GM12878 (cell line): ENCODE measurements around the gene ATP6V1A. TPM values are rescaled to one million over a fixed set of nuclear protein-coding genes. Genes with fewer than 3 reads are reported as not detected.

Source experiments
- PML ChIP-seq: IDR thresholded peaks from 2 replicates; pipeline ENCODE4 v1.6.1; 2012; ENCODE audit warnings: low read length, inconsistent platforms
- polyA plus RNA-seq, 11 experiments: library from polyadenylated mRNA; depleted of rRNA in 4 of 11; unstranded in 6 of 11; stranded (reverse) in 5 of 11; fragments of >200 nt; fragmentation: Nextera tagmentation in 4 of 11; fragmentation: Illumina TruSeq in 1 of 11; extraction: Ambion mirVana in 4 of 11; extraction: Trizol in 1 of 11; gene quantifications; 1 replicate in 1 of 11; 2 replicates in 10 of 11; pipeline versions ENCODE4 v1.2.1 to v1.2.3, GENCODE V29; 2011 to 2016; ENCODE audit warnings: inconsistent platforms in 2 of 11, missing spikeins in 2 of 11, low read depth in 1 of 11
- total RNA-seq, 4 experiments: library from RNA; depleted of rRNA in 3 of 4; stranded (reverse); fragments of >200 nt in 3 of 4; fragmentation: Illumina TruSeq in 1 of 4; extraction: Trizol in 1 of 4; gene quantifications; 2 replicates each; pipeline versions ENCODE4 v1.2.1 to v1.2.3, GENCODE V29; 2013 to 2021

ATP6V1A gene
- total and polyA plus RNA-seq, 10 of the 15 experiments (the other 5 are each of a cell fraction or from before 2014, with no cell fraction given): 22.4 to 65.8 (median 47.7) TPM

DNA sequence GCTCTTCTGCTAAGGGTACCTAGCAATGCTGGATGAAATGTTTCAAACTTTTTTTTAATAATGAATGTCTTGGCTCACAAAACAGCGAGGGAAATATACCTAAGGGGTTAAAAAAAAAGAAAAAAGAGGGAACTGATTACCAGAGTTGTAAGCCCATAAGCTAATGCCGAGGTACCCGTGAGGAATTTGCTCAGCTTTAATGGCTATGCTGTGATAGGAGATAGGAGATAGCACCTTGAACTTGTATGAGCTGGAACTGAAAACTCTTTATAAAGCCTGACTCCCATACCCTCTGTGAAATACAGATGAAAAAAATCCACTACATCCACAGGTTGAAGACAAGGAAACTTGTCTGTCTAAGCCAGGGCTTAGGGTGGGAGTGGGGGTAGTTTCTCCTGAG is 105.7 kb downstream of the ATP6V1A start (continued):
- no peak for TF ChIP-seq PML

Other genes with a start within 250 kb of the ATP6V1A start
- 7.9 and 8.1 TPM in 2 replicates for gene SPICE1, start 231.9 kb upstream of the ATP6V1A start, total RNA-seq (2014; rRNA removed)
- 12.2 and 13.6 TPM in 2 replicates for gene SPICE1, start 231.9 kb upstream of the ATP6V1A start, total RNA-seq (2014; rRNA removed; fragmentation: Illumina TruSeq; extraction: Trizol)
- 10.9 and 11.3 TPM in 2 replicates for gene SPICE1, start 231.9 kb upstream of the ATP6V1A start, total RNA-seq (2021)
- gene SPICE1, start 231.9 kb upstream of the ATP6V1A start, polyA plus RNA-seq (2011; rRNA removed): 5.4 and 7.5 TPM in 2 replicates
- 5.7 and 13.0 TPM in 2 replicates for gene SPICE1, start 231.9 kb upstream of the ATP6V1A start, polyA plus RNA-seq (2014; fragmentation: Illumina TruSeq; extraction: Trizol)
- gene SPICE1, start 231.9 kb upstream of the ATP6V1A start, polyA plus RNA-seq (2014; fragmentation: Nextera tagmentation; extraction: Ambion mirVana): 1 to 10 TPM; 2.0 to 2.7 TPM
- gene SPICE1, start 231.9 kb upstream of the ATP6V1A start, polyA plus RNA-seq (2014; rRNA removed): 3.5 and 8.9 TPM in 2 replicates
- gene SPICE1, start 231.9 kb upstream of the ATP6V1A start, polyA plus RNA-seq (2016; fragmentation: Nextera tagmentation; extraction: Ambion mirVana): 10 to 100 TPM; 10.1 to 13.9 TPM
- 42.2 and 44.7 TPM in 2 replicates for gene SIDT1, start 214.5 kb upstream of the ATP6V1A start, total RNA-seq (2014; rRNA removed)
- gene SIDT1, start 214.5 kb upstream of the ATP6V1A start, total RNA-seq (2014; rRNA removed; fragmentation: Illumina TruSeq; extraction: Trizol): 27.5 and 32.2 TPM in 2 replicates
- gene SIDT1, start 214.5 kb upstream of the ATP6V1A start, total RNA-seq (2021): 24.6 and 26.8 TPM in 2 replicates
- gene SIDT1, start 214.5 kb upstream of the ATP6V1A start, polyA plus RNA-seq (2011; rRNA removed): 36.8 and 45.0 TPM in 2 replicates
- gene SIDT1, start 214.5 kb upstream of the ATP6V1A start, polyA plus RNA-seq (2014; fragmentation: Illumina TruSeq; extraction: Trizol): 26.5 and 29.9 TPM in 2 replicates
- 1 to 10 TPM; 3.0 to 3.2 TPM for gene SIDT1, start 214.5 kb upstream of the ATP6V1A start, polyA plus RNA-seq (2014; fragmentation: Nextera tagmentation; extraction: Ambion mirVana)
- 25.5 and 27.5 TPM in 2 replicates for gene SIDT1, start 214.5 kb upstream of the ATP6V1A start, polyA plus RNA-seq (2014; rRNA removed)
- 10 to 100 TPM; 23.8 to 24.7 TPM for gene SIDT1, start 214.5 kb upstream of the ATP6V1A start, polyA plus RNA-seq (2016; fragmentation: Nextera tagmentation; extraction: Ambion mirVana)
- gene USF3, start 50.4 kb upstream of the ATP6V1A start, total RNA-seq (2014; rRNA removed): 8.8 and 9.0 TPM in 2 replicates
- 9.4 and 9.6 TPM in 2 replicates for gene USF3, start 50.4 kb upstream of the ATP6V1A start, total RNA-seq (2014; rRNA removed; fragmentation: Illumina TruSeq; extraction: Trizol)
- 10.5 and 11.3 TPM in 2 replicates for gene USF3, start 50.4 kb upstream of the ATP6V1A start, total RNA-seq (2021)
- 15.9 and 17.1 TPM in 2 replicates for gene USF3, start 50.4 kb upstream of the ATP6V1A start, polyA plus RNA-seq (2011; rRNA removed)
- 7.7 and 11.0 TPM in 2 replicates for gene USF3, start 50.4 kb upstream of the ATP6V1A start, polyA plus RNA-seq (2014; fragmentation: Illumina TruSeq; extraction: Trizol)
- gene USF3, start 50.4 kb upstream of the ATP6V1A start, polyA plus RNA-seq (2014; fragmentation: Nextera tagmentation; extraction: Ambion mirVana): 1 to 10 TPM; 3.1 to 7.9 TPM
- 5.5 and 6.0 TPM in 2 replicates for gene USF3, start 50.4 kb upstream of the ATP6V1A start, polyA plus RNA-seq (2014; rRNA removed)
- gene USF3, start 50.4 kb upstream of the ATP6V1A start, polyA plus RNA-seq (2016; fragmentation: Nextera tagmentation; extraction: Ambion mirVana): 1 to 10 TPM; 3.9 to 5.6 TPM
- 174 and 200 TPM in 2 replicates for gene NAA50, start 786 bp upstream of the ATP6V1A start, total RNA-seq (2014; rRNA removed)
- gene NAA50, start 786 bp upstream of the ATP6V1A start, total RNA-seq (2014; rRNA removed; fragmentation: Illumina TruSeq; extraction: Trizol): 56.6 and 67.4 TPM in 2 replicates
- 99.9 and 111 TPM in 2 replicates for gene NAA50, start 786 bp upstream of the ATP6V1A start, total RNA-seq (2021)
- 60.8 and 78.9 TPM in 2 replicates for gene NAA50, start 786 bp upstream of the ATP6V1A start, polyA plus RNA-seq (2011; rRNA removed)
- gene NAA50, start 786 bp upstream of the ATP6V1A start, polyA plus RNA-seq (2014; fragmentation: Illumina TruSeq; extraction: Trizol): 110 and 129 TPM in 2 replicates
- 10 to 100 TPM; 31.7 to 38.6 TPM for gene NAA50, start 786 bp upstream of the ATP6V1A start, polyA plus RNA-seq (2014; fragmentation: Nextera tagmentation; extraction: Ambion mirVana)
- 132 and 159 TPM in 2 replicates for gene NAA50, start 786 bp upstream of the ATP6V1A start, polyA plus RNA-seq (2014; rRNA removed)
- gene NAA50, start 786 bp upstream of the ATP6V1A start, polyA plus RNA-seq (2016; fragmentation: Nextera tagmentation; extraction: Ambion mirVana): 100 to 1,000 TPM; 202 to 205 TPM
- gene GRAMD1C, start 91.8 kb downstream of the ATP6V1A start, total RNA-seq (2014; rRNA removed): 3.8 and 5.9 TPM in 2 replicates
- gene GRAMD1C, start 91.8 kb downstream of the ATP6V1A start, total RNA-seq (2014; rRNA removed; fragmentation: Illumina TruSeq; extraction: Trizol): 9.2 and 9.8 TPM in 2 replicates
- gene GRAMD1C, start 91.8 kb downstream of the ATP6V1A start, total RNA-seq (2021): 5.5 TPM in 2 replicates
- 5.4 and 9.1 TPM in 2 replicates for gene GRAMD1C, start 91.8 kb downstream of the ATP6V1A start, polyA plus RNA-seq (2011; rRNA removed)
- 6.1 and 7.6 TPM in 2 replicates for gene GRAMD1C, start 91.8 kb downstream of the ATP6V1A start, polyA plus RNA-seq (2014; fragmentation: Illumina TruSeq; extraction: Trizol)
- 1 to 10 TPM; 3.2 to 8.4 TPM for gene GRAMD1C, start 91.8 kb downstream of the ATP6V1A start, polyA plus RNA-seq (2014; fragmentation: Nextera tagmentation; extraction: Ambion mirVana)
- 2.5 and 3.8 TPM in 2 replicates for gene GRAMD1C, start 91.8 kb downstream of the ATP6V1A start, polyA plus RNA-seq (2014; rRNA removed)
- 1 to 10 TPM; 4.9 to 8.8 TPM for gene GRAMD1C, start 91.8 kb downstream of the ATP6V1A start, polyA plus RNA-seq (2016; fragmentation: Nextera tagmentation; extraction: Ambion mirVana)
- 3.2 and 4.3 TPM in 2 replicates for gene ZDHHC23, start 201.0 kb downstream of the ATP6V1A start, total RNA-seq (2014; rRNA removed)
- 3.3 and 3.5 TPM in 2 replicates for gene ZDHHC23, start 201.0 kb downstream of the ATP6V1A start, total RNA-seq (2014; rRNA removed; fragmentation: Illumina TruSeq; extraction: Trizol)
- gene ZDHHC23, start 201.0 kb downstream of the ATP6V1A start, total RNA-seq (2021): 3.3 and 4.6 TPM in 2 replicates
- gene ZDHHC23, start 201.0 kb downstream of the ATP6V1A start, polyA plus RNA-seq (2011; rRNA removed): 2.6 and 3.1 TPM in 2 replicates
- 4.3 and 5.0 TPM in 2 replicates for gene ZDHHC23, start 201.0 kb downstream of the ATP6V1A start, polyA plus RNA-seq (2014; fragmentation: Illumina TruSeq; extraction: Trizol)
- gene ZDHHC23, start 201.0 kb downstream of the ATP6V1A start, polyA plus RNA-seq (2014; fragmentation: Nextera tagmentation; extraction: Ambion mirVana): 1 to 10 TPM in 1 of 2 experiments, under 1 TPM in 1; 0.79 to 1.0 TPM
- 3.2 and 3.8 TPM in 2 replicates for gene ZDHHC23, start 201.0 kb downstream of the ATP6V1A start, polyA plus RNA-seq (2014; rRNA removed)
- gene ZDHHC23, start 201.0 kb downstream of the ATP6V1A start, polyA plus RNA-seq (2016; fragmentation: Nextera tagmentation; extraction: Ambion mirVana): 1 to 10 TPM in 1 of 2 experiments, under 1 TPM in 1; 0.95 to 1.4 TPM